Osteoblast (primary cell): ENCODE results near the gene TBC1D21. TPM values are rescaled to one million over a fixed set of nuclear protein-coding genes. Genes with fewer than 3 reads are reported as not detected.

Source experiments
- DNase-seq: peaks from one replicate; pipeline ENCODE4 v3.0.0; 2011; ENCODE audit warnings: low spot score, mixed read lengths; ENCODE audit not compliant: insufficient read length; ENCODE audit errors: missing footprints
- H2AFZ ChIP-seq: 2 replicates; pipeline ENCODE4 v1.6.0; 2011; ENCODE audit warnings: mild to moderate bottlenecking, low read length
- H3K27ac ChIP-seq: 2 replicates; pipeline ENCODE4 v1.5.1; 2011; ENCODE audit warnings: mild to moderate bottlenecking, low read depth, low read length, moderate library complexity
- H3K27me3 ChIP-seq: 2 replicates; pipeline ENCODE4 v1.6.0; 2012; ENCODE audit warnings: mild to moderate bottlenecking, control low read depth, inconsistent platforms, low read length, moderate library complexity; ENCODE audit not compliant: insufficient read depth
- H3K36me3 ChIP-seq: 2 replicates; pipeline ENCODE4 v1.5.1; 2011; ENCODE audit warnings: mild to moderate bottlenecking, low read length, control low read depth, moderate library complexity; ENCODE audit not compliant: insufficient read depth
- H3K4me1 ChIP-seq: 2 replicates; pipeline ENCODE4 v1.5.1; 2011; ENCODE audit warnings: mild to moderate bottlenecking, low read length, control low read depth, moderate library complexity; ENCODE audit not compliant: insufficient read depth
- H3K4me2 ChIP-seq: 2 replicates; pipeline ENCODE4 v1.6.0; 2011; ENCODE audit warnings: mild to moderate bottlenecking, low read length; ENCODE audit not compliant: insufficient read depth
- H3K4me3 ChIP-seq: fragments of 200-600 bp; sonication (generic); 3 replicates; pipeline ENCODE4 v1.5.1; 2012; ENCODE audit warnings: mild to moderate bottlenecking, low read length, inconsistent platforms; ENCODE audit not compliant: insufficient read depth
- H3K79me2 ChIP-seq: 2 replicates; pipeline ENCODE4 v1.6.0; 2012; ENCODE audit warnings: mild to moderate bottlenecking, low read length, control low read depth, inconsistent platforms; ENCODE audit not compliant: insufficient read depth
- H3K9me3 ChIP-seq: 2 replicates; pipeline ENCODE4 v1.5.1; 2011; ENCODE audit warnings: low read depth, low read length, control low read depth
- H4K20me1 ChIP-seq: 2 replicates; pipeline ENCODE4 v1.6.0; 2012; ENCODE audit warnings: mild to moderate bottlenecking, low read length, control low read depth; ENCODE audit not compliant: insufficient read depth
- CTCF ChIP-seq: IDR thresholded peaks from 2 replicates; pipeline ENCODE4 v1.5.1; 2011; ENCODE audit warnings: mild to moderate bottlenecking, low read depth, low read length, moderate library complexity; ENCODE audit errors: extremely low read depth
- total RNA-seq: library from RNA; depleted of rRNA; stranded (reverse); fragments of >200 nt; gene quantifications from 2 replicates; pipeline ENCODE4 v1.2.3, GENCODE V29; 2012

Gene TBC1D21
- total RNA-seq, 1 donor, result not detected

- Histone ChIP-seq H4K20me1 (no peaks in the 10 kb centered on the region), H3K4me2 (no peak overlapping the region), H3K79me2 (no peaks in the 10 kb centered on the region), H3K4me1 (peaks cover 3% of the 10 kb centered on the region), H3K36me3 (no peaks in the 10 kb centered on the region), H3K27ac (no peak overlapping the region), H2AFZ (no peak overlapping the region), H3K4me3 (no peak overlapping the region), H3K9me3 (no peaks in the 10 kb centered on the region), H3K27me3 (peaks cover 60% of the 10 kb centered on the region)
- TF ChIP-seq CTCF, result no peak
- no peak for DNase-seq
Observed at GRCh38 chr15:73866481-73866880, 6.9 kb upstream of the TBC1D21 start.

- TF ChIP-seq CTCF, result no peak
- H3K27ac ChIP-seq, result no peak overlapping the region
- DNase-seq, result no peak
- H3K9me3 ChIP-seq, result no peaks in the 10 kb centered on the region
- no peak overlapping the region for H3K4me2 ChIP-seq
- H4K20me1 ChIP-seq, result no peaks in the 10 kb centered on the region
- peaks cover 3% of the 10 kb centered on the region for H3K4me1 ChIP-seq
- no peak overlapping the region for H2AFZ ChIP-seq
- no peaks in the 10 kb centered on the region for H3K79me2 ChIP-seq
- H3K4me3 ChIP-seq, result no peak overlapping the region
- peaks cover 57% of the 10 kb centered on the region for H3K27me3 ChIP-seq
- H3K36me3 ChIP-seq, result no peaks in the 10 kb centered on the region
Observed at GRCh38 chr15:73866881-73867410, 6.4 kb upstream of the TBC1D21 start.

GRCh38 chr15:73867426-73867825 is 5.9 kb upstream of the TBC1D21 start:
- no peaks in the 10 kb centered on the region for H3K79me2 ChIP-seq
- no peak overlapping the region for H3K27ac ChIP-seq
- TF ChIP-seq CTCF, result no peak
- peaks cover 7% of the 10 kb centered on the region for H3K4me1 ChIP-seq
- DNase-seq, result no peak
- H4K20me1 ChIP-seq, result no peaks in the 10 kb centered on the region
- no peak overlapping the region for H2AFZ ChIP-seq
- H3K27me3 ChIP-seq, result peaks cover 52% of the 10 kb centered on the region
- H3K4me2 ChIP-seq, result no peak overlapping the region
- H3K9me3 ChIP-seq, result no peaks in the 10 kb centered on the region
- H3K4me3 ChIP-seq, result no peak overlapping the region
- H3K36me3 ChIP-seq, result no peaks in the 10 kb centered on the region

- no peak for TF ChIP-seq CTCF
- H3K36me3 ChIP-seq, result no peaks in the 10 kb centered on the region
- peaks cover 10% of the 10 kb centered on the region for H3K4me1 ChIP-seq
- H2AFZ ChIP-seq, result no peak overlapping the region
- no peak overlapping the region for H3K4me3 ChIP-seq
- no peak overlapping the region for H3K27ac ChIP-seq
- H4K20me1 ChIP-seq, result no peaks in the 10 kb centered on the region
- no peaks in the 10 kb centered on the region for H3K9me3 ChIP-seq
- no peak for DNase-seq
- peaks cover 48% of the 10 kb centered on the region for H3K27me3 ChIP-seq
- H3K4me2 ChIP-seq, result no peak overlapping the region
- no peaks in the 10 kb centered on the region for H3K79me2 ChIP-seq
Observed at GRCh38 chr15:73867956-73868355, 5.4 kb upstream of the TBC1D21 start.
